Smooth muscle cell of the brain vasculature (primary cell): ENCODE measurements around the gene MCAT.

Experiments used
- DNase-seq: peaks from one replicate; pipeline ENCODE4 v3.0.0-alpha.2; 2012; ENCODE audit warnings: low read depth, low spot score

The MCAT gene

GRCh38 chr22:43142880-43143562, at the start of gene MCAT:
TSS of gene MCAT (minus strand) at chr22:43143398. CDS start at chr22:43143348, 50 bp downstream.
- peak; percentile 26 for DNase-seq

- DNase-seq: no peak
Observed at GRCh38 chr22:43191831-43192230, 48.6 kb upstream of the MCAT start.

- DNase-seq: no peak
Observed at GRCh38 chr22:43188829-43189545, 45.8 kb upstream of the MCAT start.

- DNase-seq: peak; percentile 86
Observed at GRCh38 chr22:43187171-43188099, 44.2 kb upstream of the MCAT start.

- DNase-seq: no peak
Observed at GRCh38 chr22:43186272-43187170, 43.3 kb upstream of the MCAT start, which contains the start of gene TTLL12. TSS of gene TTLL12 (minus strand) at chr22:43187134. CDS start at chr22:43187069, 65 bp downstream.

GRCh38 chr22:43185860-43186261, 42.7 kb upstream of the MCAT start:
- no peak for DNase-seq

- no peak for DNase-seq
Observed at GRCh38 chr22:43183496-43184277, 40.5 kb upstream of the MCAT start.

- no peak for DNase-seq
Observed at GRCh38 chr22:43182726-43183125, 39.5 kb upstream of the MCAT start.

GRCh38 chr22:43182118-43182517, 38.9 kb upstream of the MCAT start:
- DNase-seq: no peak

- no peak for DNase-seq
Observed at GRCh38 chr22:43181321-43182076, 38.3 kb upstream of the MCAT start.

GRCh38 chr22:43180670-43181069, 37.5 kb upstream of the MCAT start:
- no peak for DNase-seq

GRCh38 chr22:43179911-43180195, 36.7 kb upstream of the MCAT start:
- DNase-seq: no peak

- no peak for DNase-seq
Observed at GRCh38 chr22:43179146-43179910, 36.1 kb upstream of the MCAT start.

GRCh38 chr22:43177479-43177878, 34.3 kb upstream of the MCAT start:
- no peak for DNase-seq

- DNase-seq: no peak
Observed at GRCh38 chr22:43176090-43176489, 32.9 kb upstream of the MCAT start.

- no peak for DNase-seq
Observed at GRCh38 chr22:43174941-43175531, 31.8 kb upstream of the MCAT start.

- DNase-seq: no peak
Observed at GRCh38 chr22:43173976-43174720, 30.9 kb upstream of the MCAT start.

GRCh38 chr22:43173566-43173965, 30.4 kb upstream of the MCAT start:
- DNase-seq: no peak
